Measurements from ENCODE around the gene IFT20. TPM values are rescaled to one million over a fixed set of nuclear protein-coding genes. Genes with fewer than 3 reads are reported as not detected.

IFT20 gene
- total and polyA plus RNA-seq, 11 donors = 7.9 to 18.9 (median 11.1) TPM

GRCh38 chr17:28369684-28370034 lies 34.4 kb upstream of the IFT20 start:
- H3K27ac ChIP-seq = peak overlapping the region in 11 of 12 donors; percentile 62 to 86 (median 78)
- intact Hi-C loops (cut with DNase I) = loop anchor here in 1 of 10 donors (10.0 kb wide), 1 partner anchor 55 kb away; the partner anchor contains the start of gene TMEM97
- ATAC-seq = peak in 1 of 4 donors; percentile 1
- no peaks in the 10 kb centered on the region for H3K27me3 ChIP-seq
- peaks cover 0 to 11% (median 0%) of the 10 kb centered on the region in 9 donors for H3K36me3 ChIP-seq
- no peaks in the 10 kb centered on the region for H3K9me3 ChIP-seq
- TF ChIP-seq CTCF (IDR thresholded peaks at IDR 0.05) (no peak), POLR2A (IDR thresholded peaks at IDR 0.05) (no peak)
- H3K4me1 ChIP-seq = peaks cover 7 to 39% (median 25%) of the 10 kb centered on the region in 12 donors
- 61 to 72% (median 66%) methylated on average over 10 of the region's 10 CpGs for WGBS, 4 donors
- no peak for DNase-seq
- peak overlapping the region in 5 of 12 donors; percentile 6 to 28 (median 17) for H3K4me3 ChIP-seq

DNA sequence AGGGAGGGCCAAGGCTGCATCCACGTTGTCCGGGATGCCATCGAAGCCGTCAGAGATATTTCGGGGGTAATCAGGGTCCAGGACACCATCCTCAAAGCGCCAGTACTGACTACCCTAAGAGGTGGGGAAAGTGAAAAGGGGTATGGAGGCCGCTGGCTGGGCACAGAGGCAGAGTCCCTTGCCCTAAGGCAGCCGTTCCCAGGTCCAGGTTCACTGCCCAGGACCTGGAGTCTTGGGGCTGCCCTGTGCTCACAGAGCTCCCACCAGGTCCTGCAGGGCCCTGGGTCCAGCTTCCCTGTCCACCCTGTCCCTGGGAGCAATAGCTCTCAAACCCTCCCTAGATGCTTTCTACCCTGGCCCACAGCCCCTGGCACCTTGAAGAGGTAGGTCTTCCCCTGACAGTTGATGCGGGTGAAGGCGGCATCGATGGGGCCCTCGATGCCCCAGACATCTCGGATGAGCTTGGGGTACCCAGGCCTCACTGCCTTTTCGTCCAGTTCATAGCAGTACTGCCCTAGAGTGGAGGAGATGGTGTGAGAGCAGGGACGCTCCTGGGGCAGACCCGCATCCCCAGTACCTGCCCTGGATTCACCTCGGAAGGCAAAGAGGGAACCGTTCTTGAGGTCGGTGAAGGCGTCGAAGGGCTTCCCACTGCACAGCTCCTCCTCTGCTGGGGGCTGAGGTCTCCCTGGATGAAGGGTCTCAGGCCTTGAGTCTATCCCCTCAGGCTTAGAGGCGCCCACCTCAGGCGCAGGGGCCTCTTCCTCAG lies 33.8 kb upstream of the IFT20 start:
- ATAC-seq (no peak), DNase-seq (no peak)
- Histone ChIP-seq H3K4me3 (no peak overlapping the region), H3K27ac (peak overlapping the region in 3 of 12 donors; percentile 70 to 86 (median 83)), H3K27me3 (no peaks in the 10 kb centered on the region), H3K9me3 (no peaks in the 10 kb centered on the region), H3K4me1 (peaks cover 7 to 39% (median 25%) of the 10 kb centered on the region in 12 donors), H3K36me3 (peaks cover 0 to 16% (median under 1%) of the 10 kb centered on the region in 9 donors)
- TF ChIP-seq CTCF (IDR thresholded peaks at IDR 0.05) (no peak), POLR2A (IDR thresholded peaks at IDR 0.05) (no peak)
- WGBS, 4 donors = 91 to 93% (median 92%) methylated on average over 21 to 23 of the region's 23 CpGs
- intact Hi-C loops (cut with DNase I) = no loop called here

- peaks cover 0 to 24% (median 8%) of the 10 kb centered on the region in 9 donors for H3K36me3 ChIP-seq
- H3K4me3 ChIP-seq = no peak overlapping the region
- intact Hi-C loops (cut with DNase I) = no loop called here
- H3K9me3 ChIP-seq = no peaks in the 10 kb centered on the region
- TF ChIP-seq CTCF (IDR thresholded peaks at IDR 0.05) (no peak), POLR2A (IDR thresholded peaks at IDR 0.05) (no peak)
- WGBS, 4 donors = 81 to 92% (median 87%) methylated on average over 3 to 5 of the region's 5 CpGs
- ATAC-seq = no peak
- H3K27me3 ChIP-seq = no peaks in the 10 kb centered on the region
- no peak for DNase-seq
- H3K4me1 ChIP-seq = peaks cover 7 to 37% (median 24%) of the 10 kb centered on the region in 12 donors
- H3K27ac ChIP-seq = peak overlapping the region in 1 of 12 donors; percentile 86
Observed at GRCh38 chr17:28368306-28368831, 33.1 kb upstream of the IFT20 start.

- ATAC-seq (no peak), DNase-seq (no peak)
- peaks cover 0 to 29% (median 14%) of the 10 kb centered on the region in 9 donors for H3K36me3 ChIP-seq
- H3K27me3 ChIP-seq = no peaks in the 10 kb centered on the region
- WGBS, 4 donors = 88 to 93% (median 92%) methylated on average over 17 to 21 of the region's 21 CpGs
- no peaks in the 10 kb centered on the region for H3K9me3 ChIP-seq
- no peak overlapping the region for H3K4me3 ChIP-seq
- TF ChIP-seq CTCF (IDR thresholded peaks at IDR 0.05) (no peak), POLR2A (IDR thresholded peaks at IDR 0.05) (no peak)
- H3K4me1 ChIP-seq = peaks cover 4 to 31% (median 18%) of the 10 kb centered on the region in 12 donors
- intact Hi-C loops (cut with DNase I) = no loop called here
- no peak overlapping the region for H3K27ac ChIP-seq
Observed at GRCh38 chr17:28367641-28368305, 32.5 kb upstream of the IFT20 start.
